D721Med (cell line): ENCODE measurements around the gene SERPIND1.

Experiments used
- DNase-seq: peaks from one replicate; pipeline ENCODE4 v3.0.0; 2011; ENCODE audit warnings: low spot score; ENCODE audit not compliant: insufficient read length
- FAIRE-seq: peaks from 2 replicates; lab custom pipeline; 2011; peaks lifted over from hg19 to GRCh38; lab: Jason Lieb, UNC
- TF ChIP-seq, protein P1 (sequence below): IDR thresholded peaks from 2 replicates; pipeline ENCODE4 v1.5.1; 2012; ENCODE audit warnings: mild to moderate bottlenecking, control low read depth; ENCODE audit not compliant: insufficient read depth; ENCODE audit errors: missing control alignments

SERPIND1 gene

GRCh38 chr22:20808844-20809243, 34.9 kb downstream of the SERPIND1 start:
- FAIRE-seq (no peak), DNase-seq (no peak)
- TF ChIP-seq, protein P1, sequence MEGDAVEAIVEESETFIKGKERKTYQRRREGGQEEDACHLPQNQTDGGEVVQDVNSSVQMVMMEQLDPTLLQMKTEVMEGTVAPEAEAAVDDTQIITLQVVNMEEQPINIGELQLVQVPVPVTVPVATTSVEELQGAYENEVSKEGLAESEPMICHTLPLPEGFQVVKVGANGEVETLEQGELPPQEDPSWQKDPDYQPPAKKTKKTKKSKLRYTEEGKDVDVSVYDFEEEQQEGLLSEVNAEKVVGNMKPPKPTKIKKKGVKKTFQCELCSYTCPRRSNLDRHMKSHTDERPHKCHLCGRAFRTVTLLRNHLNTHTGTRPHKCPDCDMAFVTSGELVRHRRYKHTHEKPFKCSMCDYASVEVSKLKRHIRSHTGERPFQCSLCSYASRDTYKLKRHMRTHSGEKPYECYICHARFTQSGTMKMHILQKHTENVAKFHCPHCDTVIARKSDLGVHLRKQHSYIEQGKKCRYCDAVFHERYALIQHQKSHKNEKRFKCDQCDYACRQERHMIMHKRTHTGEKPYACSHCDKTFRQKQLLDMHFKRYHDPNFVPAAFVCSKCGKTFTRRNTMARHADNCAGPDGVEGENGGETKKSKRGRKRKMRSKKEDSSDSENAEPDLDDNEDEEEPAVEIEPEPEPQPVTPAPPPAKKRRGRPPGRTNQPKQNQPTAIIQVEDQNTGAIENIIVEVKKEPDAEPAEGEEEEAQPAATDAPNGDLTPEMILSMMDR = no peak

DNA sequence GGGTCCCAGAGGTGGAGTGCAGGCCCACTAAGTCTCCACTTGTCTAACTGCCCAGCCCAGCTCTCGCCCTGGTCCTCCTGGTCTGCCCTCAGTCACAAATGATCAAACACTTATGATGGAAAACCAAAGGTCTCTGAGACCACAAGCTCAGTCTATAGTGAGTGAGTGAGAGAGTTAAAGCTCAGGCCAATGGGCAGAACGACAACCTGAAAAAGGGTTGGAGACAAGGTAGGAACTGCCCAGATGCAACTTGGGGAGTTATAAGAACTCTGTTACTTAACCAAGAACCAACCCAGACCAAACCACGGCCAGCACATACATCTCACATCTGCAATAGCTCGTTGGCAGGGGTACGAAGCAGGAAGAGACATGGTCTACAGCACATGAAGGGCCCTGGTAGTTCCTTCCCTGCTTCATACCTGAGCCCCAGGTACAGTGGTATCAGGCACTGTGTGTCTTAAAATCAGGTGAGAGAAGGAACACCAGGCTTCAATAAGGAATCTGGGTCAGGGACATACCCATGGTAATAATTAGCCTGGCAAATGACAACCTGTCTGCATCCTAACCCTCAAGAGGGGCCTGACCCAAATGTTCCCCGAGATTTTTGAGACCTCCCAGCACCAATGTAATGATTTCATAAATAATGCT, 35.7 kb downstream of the SERPIND1 start:
- TF ChIP-seq, protein P1 = no peak
- DNase-seq = no peak
- no peak for FAIRE-seq

- FAIRE-seq = no peak
- DNase-seq = no peak
- TF ChIP-seq, protein P1 = no peak
Observed at GRCh38 chr22:20810645-20811044, 36.7 kb downstream of the SERPIND1 start.

DNA sequence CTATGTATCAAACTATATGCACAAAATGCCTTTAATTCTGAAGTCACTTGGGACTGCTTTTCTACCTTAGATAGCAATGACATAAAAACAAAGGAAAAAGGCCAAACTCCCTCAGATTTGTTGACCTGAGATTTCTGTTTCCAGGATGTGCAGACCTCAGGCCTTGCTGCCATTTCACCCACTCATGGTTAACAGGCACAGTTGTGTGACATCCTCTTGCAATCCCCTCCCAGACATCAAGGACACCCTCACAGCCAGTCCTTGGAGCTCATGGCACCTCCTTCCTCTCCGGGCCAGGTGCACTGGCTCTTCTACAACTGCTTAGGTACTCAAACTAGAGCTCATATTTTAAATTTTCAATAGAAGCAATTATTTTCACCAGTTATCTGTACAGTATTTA, 37.3 kb downstream of the SERPIND1 start:
- FAIRE-seq (no peak), DNase-seq (no peak)
- TF ChIP-seq, protein P1 = no peak

DNA sequence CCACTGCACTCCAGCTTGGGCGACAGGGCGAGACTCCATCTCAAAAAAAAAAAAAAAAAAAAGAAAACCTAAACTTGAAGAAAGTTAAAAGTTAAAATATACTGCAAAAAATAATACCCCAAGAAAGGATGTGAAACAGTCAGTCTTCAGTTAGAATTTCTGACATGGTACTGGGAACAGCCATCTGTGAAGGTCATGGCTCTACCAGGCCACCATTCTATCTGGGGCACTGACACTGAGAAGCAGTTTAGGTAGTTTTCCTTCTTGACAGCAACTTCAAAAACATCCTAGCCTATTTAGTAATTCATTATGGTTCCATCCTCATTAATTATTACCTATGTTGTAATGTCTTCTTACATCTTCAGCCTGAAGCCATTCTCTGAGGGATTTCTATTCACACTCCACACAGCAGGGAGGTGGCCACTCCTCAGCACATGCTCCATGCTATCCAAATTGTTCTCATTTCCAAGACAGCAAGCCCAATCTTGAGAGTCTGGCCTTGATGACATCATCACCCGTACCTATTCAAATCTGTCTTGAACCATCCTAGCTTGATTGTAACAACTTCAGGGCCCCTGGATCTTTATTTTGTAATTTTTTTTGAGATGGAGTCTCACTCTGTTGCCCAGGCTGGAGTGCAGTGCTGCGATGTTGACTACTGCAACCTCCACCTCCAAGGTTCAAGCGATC, 38.2 kb downstream of the SERPIND1 start:
- TF ChIP-seq, protein P1 = no peak
- no peak for FAIRE-seq
- no peak for DNase-seq

DNA sequence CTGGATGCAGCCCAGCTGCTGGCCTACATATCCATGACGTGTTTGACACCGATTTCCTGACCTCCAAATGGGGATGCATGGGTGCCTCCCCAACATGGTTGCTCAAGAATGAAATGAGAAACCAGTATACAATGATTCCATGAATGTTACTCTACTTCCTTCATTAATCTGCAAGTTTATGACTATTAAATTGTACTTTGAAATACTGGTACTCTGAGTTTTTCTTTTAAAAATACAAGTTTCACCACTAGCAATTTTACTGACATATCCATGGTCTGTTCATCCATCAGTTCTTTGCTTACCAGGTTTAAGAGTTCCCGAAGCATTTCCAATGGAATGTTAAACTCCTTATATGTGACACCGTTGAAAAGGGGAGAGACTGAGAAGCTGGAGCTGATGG, 39.1 kb downstream of the SERPIND1 start:
- no peak for DNase-seq
- TF ChIP-seq, protein P1 = no peak
- no peak for FAIRE-seq
